HG03097 (cell line): Measurements from ENCODE around the gene LPGAT1.

Source experiments
- ATAC-seq: cut with Tn5 transposase; IDR thresholded peaks from one replicate; pipeline ENCODE4 v1.9.1; 2021; ENCODE audit not compliant: unreplicated experiment, low FRiP score

The LPGAT1 gene

GRCh38 chr1:211781260-211781659 lies 49.3 kb downstream of the LPGAT1 start:
- no peak for ATAC-seq

- no peak for ATAC-seq
Measured at GRCh38 chr1:211775170-211775569, 55.4 kb downstream of the LPGAT1 start.

GRCh38 chr1:211764701-211765100 lies 65.9 kb downstream of the LPGAT1 start:
- no peak for ATAC-seq

DNA sequence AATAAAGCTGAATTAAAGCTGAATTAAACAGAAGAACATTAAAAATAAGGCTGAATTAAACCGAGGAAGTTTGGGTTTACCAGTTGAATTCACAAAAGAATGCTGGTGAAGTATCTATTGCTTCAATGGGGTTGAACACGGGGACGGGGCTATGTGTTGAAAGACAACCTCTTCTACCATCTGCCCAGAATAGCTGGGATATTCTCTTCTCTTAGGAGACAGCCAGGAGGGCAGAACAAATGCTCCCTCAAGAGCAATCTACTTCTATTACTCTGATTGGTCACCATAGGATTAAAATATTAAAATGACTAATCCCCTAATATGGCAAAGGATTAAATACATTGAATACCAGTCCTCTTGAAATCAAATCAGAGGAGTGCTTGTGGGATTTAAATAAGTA lies 68.4 kb downstream of the LPGAT1 start:
- ATAC-seq: no peak

GRCh38 chr1:211761400-211761799 lies 69.2 kb downstream of the LPGAT1 start:
- no peak for ATAC-seq

DNA sequence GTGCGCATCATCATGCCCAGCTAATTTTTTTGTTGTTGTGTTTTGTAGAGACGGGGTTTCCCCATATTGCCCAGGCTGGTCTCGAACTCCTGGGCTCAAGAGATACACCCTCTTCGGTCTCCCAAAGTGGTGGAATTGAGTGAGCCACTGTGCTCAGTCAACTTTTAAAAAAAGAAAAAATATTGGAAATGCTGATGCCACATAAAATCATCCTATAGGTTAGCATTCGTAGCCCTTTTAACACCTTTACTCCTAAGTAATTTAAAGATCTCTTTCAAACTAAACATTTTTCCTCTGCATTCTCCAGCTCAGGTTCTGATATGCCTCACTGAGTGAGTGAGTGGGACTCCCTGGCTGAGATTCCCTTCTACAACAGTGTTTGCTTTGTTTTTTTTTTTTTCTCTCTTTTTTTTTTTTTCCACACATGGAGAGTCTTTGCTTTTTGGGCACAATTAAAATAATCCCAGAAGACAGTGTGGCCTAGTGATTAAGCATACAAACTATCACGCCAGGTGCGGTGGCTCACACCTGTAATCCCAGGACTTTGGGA lies 74.0 kb downstream of the LPGAT1 start:
- no peak for ATAC-seq

DNA sequence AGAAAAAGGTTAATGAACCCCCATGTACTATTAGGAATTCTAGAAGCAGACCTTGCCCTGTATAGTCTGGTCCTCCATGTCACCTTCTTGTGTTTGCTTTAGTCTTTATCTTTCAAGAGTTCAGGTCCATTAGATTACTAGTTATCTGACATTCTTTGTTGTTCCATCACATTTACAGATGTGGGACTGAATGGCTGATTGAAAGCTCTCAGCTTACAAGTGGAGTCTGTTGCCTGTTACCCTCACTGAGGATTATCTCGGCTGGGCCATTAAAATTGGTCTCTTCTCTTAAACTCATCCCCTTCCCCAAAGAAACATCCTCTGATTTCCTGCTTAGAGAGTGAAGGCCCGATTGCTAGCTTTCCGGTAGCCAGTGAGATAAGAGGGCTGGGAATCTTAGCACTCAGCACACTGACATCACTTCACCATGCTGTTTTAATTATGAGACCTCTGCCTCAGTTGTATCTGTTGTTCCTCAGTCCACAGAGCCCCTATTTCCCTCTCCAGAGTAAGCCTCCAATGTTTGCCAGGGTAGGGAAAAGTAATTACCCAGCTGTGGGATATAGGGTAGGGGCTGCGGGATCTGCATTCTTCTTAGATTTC lies 76.8 kb downstream of the LPGAT1 start:
- ATAC-seq: no peak

DNA sequence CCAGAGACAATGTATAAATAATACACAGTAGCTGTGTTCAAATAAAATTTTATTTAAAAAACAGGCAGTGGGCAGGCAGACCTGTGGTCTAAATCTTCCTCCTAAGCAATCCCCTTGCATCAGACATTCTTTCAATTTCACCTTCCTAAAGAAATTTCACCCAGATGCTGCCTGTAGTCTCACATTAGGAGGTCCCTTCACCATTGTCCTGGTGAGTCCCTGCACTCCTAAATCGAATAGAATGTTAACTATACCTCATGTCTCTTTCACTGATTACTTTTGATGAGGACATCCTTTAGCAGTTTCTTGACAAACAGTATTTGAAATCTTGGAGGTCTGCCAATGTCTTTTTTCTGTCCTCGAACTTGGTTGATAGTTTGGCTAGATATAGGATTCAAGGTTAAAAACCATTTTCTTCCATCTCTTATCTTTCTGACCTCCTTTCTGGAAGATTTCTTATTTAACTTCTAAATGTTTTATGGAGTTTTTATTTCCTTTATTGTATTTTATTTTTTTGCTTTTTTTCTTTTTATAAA lies 77.5 kb downstream of the LPGAT1 start:
- no peak for ATAC-seq

- no peak for ATAC-seq
Measured at GRCh38 chr1:211752317-211752716, 78.2 kb downstream of the LPGAT1 start.

DNA sequence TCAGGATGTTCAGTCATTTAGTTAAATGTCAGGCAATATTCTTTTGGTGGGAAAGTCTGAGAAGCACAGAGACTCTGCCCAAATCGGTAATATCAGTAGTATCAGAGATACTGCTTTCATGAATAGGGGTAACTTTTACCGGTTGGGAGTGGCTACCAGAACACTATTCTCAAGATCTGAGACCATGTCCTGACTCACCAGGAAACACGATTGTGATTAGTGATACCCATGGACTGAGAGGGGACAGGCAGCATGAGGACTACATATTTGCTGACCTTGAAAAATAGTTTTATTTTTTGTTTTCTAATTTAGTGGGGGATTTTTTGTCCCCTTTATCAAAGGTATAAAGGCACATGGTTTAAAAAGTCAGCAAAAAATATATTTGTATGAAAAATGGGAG lies 79.1 kb downstream of the LPGAT1 start:
- no peak for ATAC-seq

DNA sequence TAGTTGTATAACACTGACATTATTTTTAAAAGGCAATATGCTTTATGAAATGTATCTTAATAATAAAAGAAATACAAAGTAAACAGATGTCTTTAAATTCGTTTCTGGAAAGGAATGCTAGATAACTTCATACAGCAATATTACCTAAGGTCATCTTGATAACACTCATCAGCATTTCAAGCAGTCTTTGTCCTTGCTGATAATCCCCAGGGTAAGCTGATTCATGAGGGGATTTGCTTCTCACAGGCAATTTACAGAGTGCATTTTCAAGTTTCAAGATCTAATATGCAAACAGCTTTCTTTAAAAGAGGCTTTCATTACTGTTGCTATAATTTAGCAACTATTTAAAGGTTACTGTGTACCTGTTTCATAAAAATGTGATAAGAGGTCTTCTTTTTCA lies 80.0 kb downstream of the LPGAT1 start:
- no peak for ATAC-seq

- ATAC-seq: no peak
Measured at GRCh38 chr1:211749251-211749650, 81.3 kb downstream of the LPGAT1 start.

DNA sequence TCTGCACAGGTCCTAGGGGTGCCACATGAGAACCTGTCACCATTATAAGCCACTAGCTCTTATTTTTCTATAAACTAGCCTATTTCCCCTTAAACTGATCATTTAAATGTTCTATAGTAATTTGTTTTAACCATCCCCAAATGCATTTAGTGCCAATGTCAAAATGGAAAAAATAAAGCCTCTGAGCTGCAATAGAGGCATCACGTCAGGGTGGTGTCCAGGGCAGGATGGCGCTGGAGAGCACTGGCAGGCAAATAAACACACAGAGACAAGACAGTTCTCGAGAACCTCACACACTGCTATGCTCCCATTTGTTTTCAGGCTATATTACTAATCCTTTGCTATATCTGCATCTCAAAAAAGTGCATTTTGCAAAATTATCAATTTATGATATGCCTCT lies 81.8 kb downstream of the LPGAT1 start:
- ATAC-seq: no peak

- ATAC-seq: no peak
Measured at GRCh38 chr1:211742889-211743529, 87.6 kb downstream of the LPGAT1 start.

- no peak for ATAC-seq
Measured at GRCh38 chr1:211742272-211742671, 88.3 kb downstream of the LPGAT1 start.

DNA sequence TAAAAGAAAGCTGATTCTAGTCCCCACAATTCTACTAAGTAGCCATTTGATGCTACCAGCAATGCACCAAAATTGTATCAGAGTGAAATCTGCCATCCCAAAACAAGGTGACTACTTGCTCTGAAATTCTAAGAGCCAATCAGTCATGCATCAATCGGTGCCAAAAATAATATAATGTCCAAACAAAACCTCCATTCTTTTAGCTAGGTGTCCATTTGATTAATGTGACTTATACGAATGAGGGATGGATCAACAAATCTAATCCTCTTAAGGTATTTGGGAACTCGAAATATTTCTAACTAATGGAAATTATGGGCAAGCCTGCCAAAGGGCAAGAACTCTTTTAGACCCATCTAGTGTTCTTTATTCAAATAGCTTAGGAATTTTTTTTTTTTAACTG lies 88.8 kb downstream of the LPGAT1 start:
- ATAC-seq: no peak

- ATAC-seq: no peak
Measured at GRCh38 chr1:211741116-211741515, 89.4 kb downstream of the LPGAT1 start.

DNA sequence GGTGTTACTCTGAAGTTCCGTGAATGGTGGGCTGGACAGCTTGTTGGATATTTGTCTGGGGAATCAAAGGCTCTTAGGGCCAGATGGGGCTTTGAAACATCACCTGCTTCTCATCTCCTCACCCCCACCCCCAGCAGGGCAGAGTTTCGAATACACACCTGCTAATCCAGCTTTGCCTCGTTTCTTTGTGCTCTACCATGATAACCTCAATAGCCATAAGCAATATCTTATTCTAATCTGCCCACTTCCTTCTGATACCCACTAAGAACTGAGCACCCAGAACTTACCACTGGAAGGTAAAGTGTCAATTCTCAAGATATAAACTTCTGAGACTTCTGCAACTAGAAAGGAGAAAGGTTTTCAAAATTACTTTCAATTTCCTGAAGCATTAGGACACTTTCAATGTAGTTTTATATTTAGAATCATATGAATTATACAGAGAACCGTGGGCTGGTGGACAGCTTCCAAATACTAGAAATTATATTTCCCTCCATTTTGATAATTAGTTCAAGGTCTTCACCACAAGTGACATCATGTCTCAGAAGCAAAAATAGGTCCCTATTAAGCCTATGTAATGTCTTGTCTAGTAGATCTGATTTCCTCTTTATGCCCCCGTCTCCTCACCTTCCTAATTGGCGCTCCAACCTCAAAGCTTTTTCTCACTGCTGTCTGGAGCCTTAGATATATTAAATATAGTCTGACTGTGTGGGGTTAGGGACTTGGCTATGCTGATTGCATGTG lies 90.7 kb downstream of the LPGAT1 start:
- ATAC-seq: no peak

DNA sequence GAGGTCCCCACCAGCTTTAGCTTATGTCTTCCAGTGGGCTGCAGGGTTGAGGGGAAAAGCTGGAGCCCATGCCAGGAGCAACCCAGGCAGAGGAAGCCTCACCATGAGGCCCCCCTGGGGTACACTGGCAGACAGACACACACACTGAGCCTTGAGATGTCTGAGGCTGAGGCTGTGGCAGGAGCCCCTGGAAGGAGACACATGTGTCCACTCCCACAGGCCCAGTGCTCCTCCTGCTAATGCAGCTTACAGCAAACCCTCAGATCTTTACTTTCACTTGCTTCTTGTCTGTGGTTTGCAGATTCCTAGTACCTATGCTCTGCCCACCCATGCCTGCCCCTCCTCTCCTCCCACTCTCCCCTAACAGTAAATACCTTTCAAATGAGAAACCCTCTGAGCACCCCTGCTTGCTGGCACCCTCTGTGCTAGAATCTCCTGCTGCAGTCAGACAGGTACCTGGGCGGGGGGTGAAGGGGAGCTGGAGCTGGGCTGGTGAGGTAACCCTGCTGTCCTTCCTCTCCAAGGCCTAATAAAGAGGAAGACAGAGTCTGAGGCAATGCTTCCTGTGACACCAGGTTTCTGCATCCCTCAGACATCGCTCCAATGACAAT lies 91.8 kb downstream of the LPGAT1 start:
- ATAC-seq: no peak

DNA sequence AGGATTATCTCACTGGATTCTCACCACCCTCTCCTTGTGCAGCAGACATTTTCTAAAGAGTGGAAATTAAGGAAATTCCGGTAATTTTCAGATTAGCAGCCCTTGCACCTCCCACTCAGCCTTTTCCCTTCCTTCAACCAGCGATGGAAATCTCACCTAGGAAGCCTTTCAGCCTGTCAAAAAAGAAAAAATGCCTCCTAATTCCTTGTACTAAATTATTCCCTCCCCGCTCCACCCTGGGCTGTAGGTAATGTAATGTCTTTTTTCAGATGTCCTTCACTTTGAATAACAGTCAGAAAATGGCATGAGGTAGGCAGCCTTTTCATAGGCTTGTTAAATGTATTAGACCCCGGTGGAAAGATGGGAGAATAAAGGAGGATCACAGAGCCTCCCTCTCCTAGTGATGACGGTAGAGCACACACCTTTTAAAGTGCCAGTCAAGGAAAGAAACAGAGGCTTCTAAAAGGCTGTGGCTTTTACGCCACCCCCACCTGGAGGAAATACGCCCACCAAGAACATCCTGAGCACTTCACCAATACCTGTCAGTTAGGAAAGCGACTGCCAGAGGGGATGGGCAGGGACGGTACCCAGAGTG lies 92.4 kb downstream of the LPGAT1 start:
- no peak for ATAC-seq
